Thoracic aorta (tissue), 2 donors: ENCODE results near the gene P3H2. TPM values are rescaled to one million over a fixed set of nuclear protein-coding genes. Genes with fewer than 3 reads are reported as not detected.

Source experiments
- ATAC-seq: fragments of 150-250 bp; one replicate; pipeline ENCODE4 v1.8.0; 2017; ENCODE audit warnings: low read depth; ENCODE audit not compliant: insufficient number of reproducible peaks, low FRiP score
- DNase-seq: peaks from one replicate; pipeline ENCODE4 v3.0.0-alpha.2; 2020; ENCODE audit warnings: low spot score
- H3K27ac ChIP-seq, 2 donors: fragments of 200-600 bp; sonication (generic); 1 replicate in 1 of 2; 2 replicates in 1 of 2; pipeline ENCODE4 v1.5.1; 2016; ENCODE audit warnings: mild to moderate bottlenecking in 2 of 2, moderate library complexity in 2 of 2
- H3K27me3 ChIP-seq: fragments of 200-600 bp; sonication (generic); replicated peaks from 2 replicates; pipeline ENCODE4 v1.6.0; 2016; ENCODE audit warnings: mild to moderate bottlenecking; ENCODE audit not compliant: insufficient read depth
- H3K36me3 ChIP-seq: fragments of 200-600 bp; sonication (generic); one replicate; pipeline ENCODE4 v1.5.1; 2016
- H3K4me1 ChIP-seq, 2 donors: fragments of 200-600 bp; sonication (generic); 1 replicate in 1 of 2; 2 replicates in 1 of 2; pipeline versions ENCODE4 v1.5.1 to v1.6.0; 2016; ENCODE audit warnings: low read depth in 2 of 2, mild to moderate bottlenecking in 1 of 2; ENCODE audit not compliant: control insufficient read depth in 1 of 2
- H3K4me3 ChIP-seq: fragments of 200-600 bp; sonication (generic); 2 replicates; pipeline ENCODE4 v1.5.1; 2016; ENCODE audit warnings: mild to moderate bottlenecking
- H3K9me3 ChIP-seq: fragments of 200-600 bp; sonication (generic); 2 replicates; pipeline ENCODE4 v1.5.1; 2016
- CTCF ChIP-seq: fragments of 200-600 bp; sonication (generic); IDR thresholded peaks from one replicate; pipeline ENCODE4 v1.5.1; 2019; ENCODE audit warnings: antibody characterized with exemption
- total RNA-seq, 2 donors: library from RNA; depleted of rRNA; stranded (reverse); fragments of >200 nt; gene quantifications; one replicate each; pipeline versions ENCODE4 v1.1.0 to v1.2.3, GENCODE V29; 2016

Gene P3H2
- total RNA-seq, 2 donors from 2014 or later = 19.3 to 28.4 TPM

- Histone ChIP-seq H3K4me3 (no peak overlapping the region), H3K9me3 (no peaks in the 10 kb centered on the region), H3K36me3 (no peaks in the 10 kb centered on the region), H3K27ac (no peak overlapping the region), H3K4me1 (peaks cover 10 to 12% of the 10 kb centered on the region in 2 donors), H3K27me3 (no peaks in the 10 kb centered on the region)
- DNase-seq (no peak), ATAC-seq (no peak)
- no peak for TF ChIP-seq CTCF
These were observed 120.4 kb downstream of the P3H2 start for GRCh38 chr3:190000187-190000860.

- ATAC-seq = no peak
- H3K9me3 ChIP-seq = no peaks in the 10 kb centered on the region
These were observed 121.0 kb downstream of the P3H2 start for GRCh38 chr3:189999718-190000117.

GRCh38 chr3:189995129-189995528 is 125.6 kb downstream of the P3H2 start:
- ATAC-seq (no peak), DNase-seq (no peak)
- H3K27ac ChIP-seq = no peak overlapping the region
- no peak for TF ChIP-seq CTCF
- H3K9me3 ChIP-seq = no peaks in the 10 kb centered on the region
- H3K4me3 ChIP-seq = no peak overlapping the region
- H3K36me3 ChIP-seq = no peaks in the 10 kb centered on the region
- H3K27me3 ChIP-seq = no peaks in the 10 kb centered on the region
- no peaks in the 10 kb centered on the region for H3K4me1 ChIP-seq

More at GRCh38 chr3:189999718-190000117, 121.0 kb downstream of the P3H2 start:
- Histone ChIP-seq H3K27me3 (no peaks in the 10 kb centered on the region), H3K4me1 (peaks cover 10 to 12% of the 10 kb centered on the region in 2 donors), H3K27ac (no peak overlapping the region), H3K4me3 (no peak overlapping the region), H3K36me3 (no peaks in the 10 kb centered on the region)
- no peak for DNase-seq
- TF ChIP-seq CTCF = no peak

- TF ChIP-seq CTCF = no peak
- DNase-seq = no peak
- no peak for ATAC-seq
- Histone ChIP-seq H3K4me3 (no peak overlapping the region), H3K36me3 (no peaks in the 10 kb centered on the region), H3K9me3 (no peaks in the 10 kb centered on the region), H3K4me1 (no peaks in the 10 kb centered on the region), H3K27me3 (no peaks in the 10 kb centered on the region), H3K27ac (no peak overlapping the region)
These were observed 129.9 kb downstream of the P3H2 start for GRCh38 chr3:189990826-189991225.

- no peak overlapping the region for H3K27ac ChIP-seq
- ATAC-seq (no peak), DNase-seq (no peak)
- H3K36me3 ChIP-seq = no peaks in the 10 kb centered on the region
- no peaks in the 10 kb centered on the region for H3K9me3 ChIP-seq
- H3K4me3 ChIP-seq = no peak overlapping the region
- no peaks in the 10 kb centered on the region for H3K4me1 ChIP-seq
- H3K27me3 ChIP-seq = no peaks in the 10 kb centered on the region
- TF ChIP-seq CTCF = no peak
These were observed 131.8 kb downstream of the P3H2 start for GRCh38 chr3:189988854-189989253.
